IMR-90 (cell line): ENCODE data around the gene FLNA. TPM values are rescaled to one million over a fixed set of nuclear protein-coding genes. Genes with fewer than 3 reads are reported as not detected.
"Not testable (repeated sequence)": the region's sequence is repeated elsewhere in the genome, so short reads cannot be mapped to it uniquely, and the experiment has no call there.

ENCODE experiments used
- ATAC-seq: fragments of 200-7000 bp; cut with Tn5 transposase; 2 replicates; pipeline ENCODE4 v1.9.1; 2020; ENCODE audit warnings: low read depth, mild to moderate bottlenecking, moderate library complexity
- BruUV-seq: library from RNA; stranded (reverse); fragments of 400-500 nt; replicated peaks from 2 replicates; lab custom pipeline; 2021; lab: Mats Ljungman, UMichigan
- CTCF ChIA-PET: fragments of 300-600 bp; formaldehyde crosslinking; extraction: SDS; loops from one replicate; lab custom pipeline; 2021; ENCODE audit warnings: antibody characterized with exemption; lab: Yijun Ruan, JAX
- POLR2A ChIA-PET: fragments of 300-600 bp; sonication (Branson Sonifier 250); formaldehyde crosslinking; loops from one replicate; lab custom pipeline; 2022; ENCODE audit warnings: antibody characterized with exemption; ENCODE audit not compliant: unreplicated experiment; lab: Charles Lee
- DNase-seq: peaks from one replicate; pipeline ENCODE4 v3.0.0; 2013
- H2AFZ ChIP-seq: replicated peaks from 2 replicates; pipeline ENCODE3; 2013; ENCODE audit warnings: low read length, mild to moderate bottlenecking; ENCODE audit not compliant: poor library complexity
- H2AK5ac ChIP-seq: 2 replicates; pipeline ENCODE4 v1.6.1; 2013; ENCODE audit warnings: low read depth, low read length, inconsistent platforms
- H2AK9ac ChIP-seq: replicated peaks from 2 replicates; pipeline ENCODE3; 2013; ENCODE audit warnings: mild to moderate bottlenecking, low read depth, low read length, moderate library complexity; ENCODE audit not compliant: poor library complexity
- H2BK120ac ChIP-seq: 2 replicates; pipeline ENCODE4 v1.6.1; 2013; ENCODE audit warnings: low read depth, low read length, inconsistent platforms
- H2BK15ac ChIP-seq: 3 replicates; pipeline ENCODE4 v1.6.1; 2013; ENCODE audit warnings: low read depth, low read length, inconsistent platforms
- H2BK20ac ChIP-seq: 2 replicates; pipeline ENCODE4 v1.6.1; 2013; ENCODE audit warnings: low read depth, mild to moderate bottlenecking, inconsistent platforms, low read length, moderate library complexity
- H2BK5ac ChIP-seq: 2 replicates; pipeline ENCODE4 v1.6.1; 2013; ENCODE audit warnings: mild to moderate bottlenecking, low read depth, low read length, inconsistent platforms; ENCODE audit not compliant: poor library complexity, severe bottlenecking
- H3K14ac ChIP-seq: replicated peaks from 2 replicates; pipeline ENCODE4 v1.6.1; 2013; ENCODE audit warnings: low read depth, low read length, inconsistent platforms
- H3K18ac ChIP-seq: 2 replicates; pipeline ENCODE4 v1.6.1; 2013; ENCODE audit warnings: low read depth, low read length, control low read depth
- H3K23ac ChIP-seq: 2 replicates; pipeline ENCODE4 v1.6.1; 2013; ENCODE audit warnings: low read depth, low read length, inconsistent platforms
- H3K27ac ChIP-seq: 2 replicates; pipeline ENCODE4 v1.5.1; 2013; ENCODE audit warnings: mild to moderate bottlenecking, control low read depth, low read length; ENCODE audit not compliant: insufficient read depth
- H3K27me3 ChIP-seq: 2 replicates; pipeline ENCODE4 v1.6.1; 2013; ENCODE audit warnings: low read length; ENCODE audit not compliant: control insufficient read depth, insufficient read depth
- H3K36me3 ChIP-seq: 2 replicates; pipeline ENCODE4 v1.6.1; 2013; ENCODE audit warnings: low read length, mixed read lengths; ENCODE audit not compliant: control insufficient read depth, insufficient read depth
- H3K4ac ChIP-seq: 2 replicates; pipeline ENCODE4 v1.6.1; 2013; ENCODE audit warnings: low read depth, low read length, inconsistent platforms
- H3K4me1 ChIP-seq: 2 replicates; pipeline ENCODE4 v1.6.1; 2013; ENCODE audit warnings: low read length, mixed read lengths; ENCODE audit not compliant: control insufficient read depth, insufficient read depth
- H3K4me2 ChIP-seq: 2 replicates; pipeline ENCODE4 v1.6.1; 2013; ENCODE audit warnings: low read depth, mild to moderate bottlenecking, control low read depth, low read length, moderate library complexity
- H3K4me3 ChIP-seq: 2 replicates; pipeline ENCODE4 v1.5.1; 2013; ENCODE audit warnings: low read depth, mild to moderate bottlenecking, control low read depth, low read length, moderate library complexity; ENCODE audit not compliant: insufficient read depth
- H3K56ac ChIP-seq: 2 replicates; pipeline ENCODE4 v1.6.1; 2013; ENCODE audit warnings: low read length, inconsistent platforms; ENCODE audit not compliant: insufficient read depth; ENCODE audit errors: extremely low read depth
- H3K79me1 ChIP-seq, 2 experiments: 2 replicates each; pipeline ENCODE4 v1.6.1; 2013; ENCODE audit warnings: low read length in 2 of 2, inconsistent platforms in 1 of 2, low read depth in 1 of 2
- H3K9ac ChIP-seq: 2 replicates; pipeline ENCODE4 v1.6.1; 2013; ENCODE audit warnings: low read depth, low read length, control low read depth
- H3K9me1 ChIP-seq: 2 replicates; pipeline ENCODE4 v1.6.1; 2013; ENCODE audit warnings: low read length, inconsistent platforms; ENCODE audit not compliant: insufficient read depth
- H3K9me3 ChIP-seq: 2 replicates; pipeline ENCODE4 v1.6.1; 2013; ENCODE audit warnings: low read length; ENCODE audit not compliant: control insufficient read depth, insufficient read depth
- H4K20me1 ChIP-seq: 2 replicates; pipeline ENCODE4 v1.6.1; 2013; ENCODE audit warnings: low read length, inconsistent platforms; ENCODE audit not compliant: insufficient read depth
- H4K5ac ChIP-seq: 2 replicates; pipeline ENCODE4 v1.6.1; 2013; ENCODE audit warnings: mild to moderate bottlenecking, low read depth, low read length, control low read depth
- H4K8ac ChIP-seq, 2 experiments: 2 replicates each; pipeline ENCODE4 v1.6.1; 2013; ENCODE audit warnings: low read depth in 2 of 2, low read length in 2 of 2, control low read depth in 1 of 2, inconsistent platforms in 1 of 2
- H4K91ac ChIP-seq: 2 replicates; pipeline ENCODE4 v1.6.1; 2013; ENCODE audit warnings: low read depth, low read length, inconsistent platforms; ENCODE audit not compliant: insufficient read depth
- BHLHE40 ChIP-seq: fragments of 150-350 bp; IDR thresholded peaks from 2 replicates; pipeline ENCODE4 v1.6.1; 2016; ENCODE audit warnings: mild to moderate bottlenecking, low read depth, low read length
- CHD1 ChIP-seq: IDR thresholded peaks from 2 replicates; pipeline ENCODE4 v1.6.1; 2012; ENCODE audit warnings: low read depth, low read length, improper control_type of control experiment
- CTCF ChIP-seq: conservative IDR thresholded peaks from 2 replicates; pipeline ENCODE4 v1.5.1; 2012; ENCODE audit warnings: mild to moderate bottlenecking, low read depth, low read length, improper control_type of control experiment
- MAZ ChIP-seq: IDR thresholded peaks from 2 replicates; pipeline ENCODE4 v1.6.1; 2012; ENCODE audit warnings: low read depth, mild to moderate bottlenecking, low read length, improper control_type of control experiment, moderate library complexity, borderline replicate concordance
- RCOR1 ChIP-seq: IDR thresholded peaks from 2 replicates; pipeline ENCODE4 v1.6.1; 2012; ENCODE audit warnings: mild to moderate bottlenecking, low read length, improper control_type of control experiment; ENCODE audit not compliant: insufficient replicate concordance
- USF2 ChIP-seq: fragments of 150-350 bp; IDR thresholded peaks from 2 replicates; pipeline ENCODE4 v1.6.1; 2017; ENCODE audit warnings: mild to moderate bottlenecking, antibody characterized with exemption, low read length, low read depth
- WGBS, 2 experiments: methylation state at CpG; one replicate each; pipeline versions ENCODE4 v1.1.5 to v1.1.7; 2013; ENCODE audit warnings: missing lambda C conversion rate in 2 of 2; ENCODE audit not compliant: insufficient read length in 1 of 2; ENCODE audit errors: extremely low coverage in 2 of 2; 5-methylcytosine and 5-hydroxymethylcytosine counted together
- dilution Hi-C: fragments of 300-500 bp; cut with HindIII; formaldehyde crosslinking; loops from one replicate; pipeline ENCODE4 v1.14.3; 2018; ENCODE audit warnings: low sequenced_read_pairs; ENCODE audit not compliant: unreplicated experiment
- in situ Hi-C: fragments of 300-500 bp; cut with MboI; formaldehyde crosslinking; loops from 3 replicates; pipeline ENCODE4 v1.14.3; 2019; ENCODE audit warnings: low sequenced_read_pairs, inconsistent platforms, mixed read lengths
- intact Hi-C: fragments of 100-400 bp; cut with micrococcal nuclease; formaldehyde crosslinking; loops from 2 replicates; pipeline ENCODE4 v1.10.0; 2022
- polyA plus RNA-seq, 3 experiments: library from polyadenylated mRNA; depleted of rRNA; stranded (reverse); fragments of >200 nt; gene quantifications; 2 replicates each; pipeline ENCODE4 v1.2.3, GENCODE V29; 2012; ENCODE audit warnings: low replicate concordance in 1 of 3
- total RNA-seq: library from RNA; depleted of rRNA; stranded (reverse); fragments of >200 nt; gene quantifications from 2 replicates; pipeline ENCODE4 v1.2.3, GENCODE V29; 2012

The FLNA gene
- total and polyA plus RNA-seq, 2 of the 4 experiments (the other 2 are of a cell fraction) = 1,356 to 1,357 TPM

- H2BK5ac ChIP-seq = no peak overlapping the region
- H3K36me3 ChIP-seq = no peaks in the 10 kb centered on the region
- no peaks in the 10 kb centered on the region for H3K9me3 ChIP-seq
- no TSS peak for BruUV-seq
- no peaks in the 10 kb centered on the region; the same call in 1 of the 2 replicates for H3K9me1 ChIP-seq
- WGBS, 2 experiments = 58% methylated on average over 2 of the region's 8 CpGs; no CpG with 5 or more reads in 1 of the 2 experiments
- H2BK20ac ChIP-seq = no peak overlapping the region
- no peak overlapping the region for H4K8ac ChIP-seq
- H3K56ac ChIP-seq = no peak overlapping the region
- no peak for TF ChIP-seq USF2
- TF ChIP-seq CTCF = no peak
- TF ChIP-seq RCOR1 = no peak
- TF ChIP-seq MAZ = no peak
- TF ChIP-seq BHLHE40 = no peak
- TF ChIP-seq CHD1 = no peak
- CTCF ChIA-PET = no interaction called here
- no peak overlapping the region for H2BK15ac ChIP-seq
- H3K4me2 ChIP-seq = no peak overlapping the region
- H2BK120ac ChIP-seq = no peak overlapping the region
- intact Hi-C loops = no loop called here
- DNase-seq (no peak), ATAC-seq (no peak)
- no peak overlapping the region for H3K4me3 ChIP-seq
- H3K4ac ChIP-seq = no peak overlapping the region
- no peak overlapping the region for H3K23ac ChIP-seq
- POLR2A ChIA-PET = no interaction called here
- no peak overlapping the region for H2AFZ ChIP-seq
- H4K91ac ChIP-seq = no peak overlapping the region
- H3K27ac ChIP-seq = no peak overlapping the region
- H3K14ac ChIP-seq = no peak overlapping the region
- no peak overlapping the region for H3K18ac ChIP-seq
- no peak overlapping the region for H2AK9ac ChIP-seq
- no peaks in the 10 kb centered on the region for H3K4me1 ChIP-seq
- H4K5ac ChIP-seq = no peak overlapping the region
- no peaks in the 10 kb centered on the region for H3K79me1 ChIP-seq
- peaks cover 2% of the 10 kb centered on the region for H3K27me3 ChIP-seq
- no peak overlapping the region for H2AK5ac ChIP-seq
- H4K20me1 ChIP-seq = no peaks in the 10 kb centered on the region
- in situ Hi-C loops = no loop called here
- dilution Hi-C loops = no loop called here
- no peak overlapping the region for H3K9ac ChIP-seq
Measured at GRCh38 chrX:154303476-154303875, 71.0 kb downstream of the FLNA start.

- H3K4me3 ChIP-seq, H4K20me1 ChIP-seq, CTCF ChIA-PET, intact Hi-C loops, POLR2A ChIA-PET, H2AK5ac ChIP-seq, DNase-seq, H2AK9ac ChIP-seq, H3K23ac ChIP-seq, H3K18ac ChIP-seq, H2BK120ac ChIP-seq, H3K9me3 ChIP-seq, H3K4me1 ChIP-seq, H3K9me1 ChIP-seq, H3K4ac ChIP-seq, H2BK5ac ChIP-seq, BruUV-seq, H2AFZ ChIP-seq, H4K5ac ChIP-seq, H3K14ac ChIP-seq, in situ Hi-C loops, H2BK15ac ChIP-seq, H3K4me2 ChIP-seq, H3K36me3 ChIP-seq, H3K9ac ChIP-seq, H3K27ac ChIP-seq, H4K8ac ChIP-seq, H3K56ac ChIP-seq, H4K91ac ChIP-seq, dilution Hi-C loops, H3K79me1 ChIP-seq, ATAC-seq, H3K27me3 ChIP-seq, H2BK20ac ChIP-seq: not testable (repeated sequence)
- WGBS, 2 experiments = 83% methylated on average over 1 of the region's 7 CpGs; no CpG with 5 or more reads in 1 of the 2 experiments
Measured at GRCh38 chrX:154302998-154303397, 71.4 kb downstream of the FLNA start.
